Thoracic aorta (tissue), 2 donors: ENCODE measurements around the gene CAMK1D. TPM values are rescaled to one million over a fixed set of nuclear protein-coding genes. Genes with fewer than 3 reads are reported as not detected.
"Not testable (repeated sequence)": the region's sequence is repeated elsewhere in the genome, so short reads cannot be mapped to it uniquely, and the experiment has no call there.

ENCODE experiments used
- ATAC-seq: fragments of 150-250 bp; one replicate; pipeline ENCODE4 v1.8.0; 2017; ENCODE audit warnings: low read depth; ENCODE audit not compliant: insufficient number of reproducible peaks, low FRiP score
- DNase-seq: peaks from one replicate; pipeline ENCODE4 v3.0.0-alpha.2; 2020; ENCODE audit warnings: low spot score
- H3K27ac ChIP-seq, 2 donors: fragments of 200-600 bp; sonication (generic); 1 replicate in 1 of 2; 2 replicates in 1 of 2; pipeline ENCODE4 v1.5.1; 2016; ENCODE audit warnings: mild to moderate bottlenecking in 2 of 2, moderate library complexity in 2 of 2
- H3K27me3 ChIP-seq: fragments of 200-600 bp; sonication (generic); replicated peaks from 2 replicates; pipeline ENCODE4 v1.6.0; 2016; ENCODE audit warnings: mild to moderate bottlenecking; ENCODE audit not compliant: insufficient read depth
- H3K36me3 ChIP-seq: fragments of 200-600 bp; sonication (generic); one replicate; pipeline ENCODE4 v1.5.1; 2016
- H3K4me1 ChIP-seq, 2 donors: fragments of 200-600 bp; sonication (generic); 1 replicate in 1 of 2; 2 replicates in 1 of 2; pipeline versions ENCODE4 v1.5.1 to v1.6.0; 2016; ENCODE audit warnings: low read depth in 2 of 2, mild to moderate bottlenecking in 1 of 2; ENCODE audit not compliant: control insufficient read depth in 1 of 2
- H3K4me3 ChIP-seq: fragments of 200-600 bp; sonication (generic); 2 replicates; pipeline ENCODE4 v1.5.1; 2016; ENCODE audit warnings: mild to moderate bottlenecking
- H3K9me3 ChIP-seq: fragments of 200-600 bp; sonication (generic); 2 replicates; pipeline ENCODE4 v1.5.1; 2016
- total RNA-seq, 2 donors: library from RNA; depleted of rRNA; stranded (reverse); fragments of >200 nt; gene quantifications; one replicate each; pipeline versions ENCODE4 v1.1.0 to v1.2.3, GENCODE V29; 2016
- TF ChIP-seq, protein P1 (sequence below): fragments of 200-600 bp; sonication (generic); IDR thresholded peaks from one replicate; pipeline ENCODE4 v1.5.1; 2019; ENCODE audit warnings: antibody characterized with exemption

Gene CAMK1D
- total RNA-seq, 2 donors from 2014 or later, result 8.7 to 11.2 TPM

DNA sequence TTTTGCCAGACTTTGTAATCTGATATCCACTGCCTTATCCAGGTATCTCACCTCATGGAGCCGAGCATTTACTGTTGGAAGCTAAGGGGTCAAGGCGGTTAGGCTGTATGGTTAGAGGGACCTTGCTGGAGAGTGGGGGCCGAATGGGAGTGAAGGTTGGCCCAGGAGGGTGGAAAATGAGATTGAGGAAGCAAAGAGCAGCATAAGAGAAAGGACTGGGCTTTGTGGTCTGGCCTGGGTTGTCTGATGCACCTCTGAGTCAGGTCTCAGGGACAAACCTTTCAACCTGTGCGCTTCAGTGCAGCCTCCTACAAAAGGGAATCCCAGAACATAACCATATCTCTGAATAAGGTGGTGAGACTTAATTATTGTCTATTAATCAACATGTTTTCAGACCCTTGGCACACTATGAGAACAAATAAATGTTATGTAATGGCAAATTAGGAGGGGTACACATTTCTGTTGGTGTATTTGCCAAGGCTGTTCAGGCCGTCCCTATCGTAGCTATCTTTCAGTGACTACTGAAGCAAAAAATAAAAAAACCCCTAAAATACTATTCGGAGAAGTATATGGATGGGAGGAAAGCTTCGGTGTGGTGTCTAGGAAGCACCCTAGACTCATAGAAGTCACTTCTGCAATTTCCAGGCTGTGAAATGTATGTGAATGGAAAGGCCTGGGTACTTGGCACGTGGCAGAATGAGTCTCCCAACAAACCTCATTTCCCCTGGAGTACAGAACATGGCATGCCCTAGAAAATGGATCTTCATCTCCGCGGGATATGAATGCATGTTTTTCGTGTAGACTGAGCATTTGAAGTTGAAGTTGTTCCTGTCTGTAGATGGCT is 4.3 kb downstream of the CAMK1D start:
- no peak overlapping the region for H3K4me3 ChIP-seq
- TF ChIP-seq, protein P1, sequence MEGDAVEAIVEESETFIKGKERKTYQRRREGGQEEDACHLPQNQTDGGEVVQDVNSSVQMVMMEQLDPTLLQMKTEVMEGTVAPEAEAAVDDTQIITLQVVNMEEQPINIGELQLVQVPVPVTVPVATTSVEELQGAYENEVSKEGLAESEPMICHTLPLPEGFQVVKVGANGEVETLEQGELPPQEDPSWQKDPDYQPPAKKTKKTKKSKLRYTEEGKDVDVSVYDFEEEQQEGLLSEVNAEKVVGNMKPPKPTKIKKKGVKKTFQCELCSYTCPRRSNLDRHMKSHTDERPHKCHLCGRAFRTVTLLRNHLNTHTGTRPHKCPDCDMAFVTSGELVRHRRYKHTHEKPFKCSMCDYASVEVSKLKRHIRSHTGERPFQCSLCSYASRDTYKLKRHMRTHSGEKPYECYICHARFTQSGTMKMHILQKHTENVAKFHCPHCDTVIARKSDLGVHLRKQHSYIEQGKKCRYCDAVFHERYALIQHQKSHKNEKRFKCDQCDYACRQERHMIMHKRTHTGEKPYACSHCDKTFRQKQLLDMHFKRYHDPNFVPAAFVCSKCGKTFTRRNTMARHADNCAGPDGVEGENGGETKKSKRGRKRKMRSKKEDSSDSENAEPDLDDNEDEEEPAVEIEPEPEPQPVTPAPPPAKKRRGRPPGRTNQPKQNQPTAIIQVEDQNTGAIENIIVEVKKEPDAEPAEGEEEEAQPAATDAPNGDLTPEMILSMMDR, result no peak
- H3K27me3 ChIP-seq, result no peaks in the 10 kb centered on the region
- ATAC-seq (no peak), DNase-seq (no peak)
- H3K36me3 ChIP-seq, result no peaks in the 10 kb centered on the region
- H3K4me1 ChIP-seq, result peaks cover 3 to 9% of the 10 kb centered on the region in 2 donors
- no peaks in the 10 kb centered on the region for H3K9me3 ChIP-seq
- H3K27ac ChIP-seq, result no peak overlapping the region

DNA sequence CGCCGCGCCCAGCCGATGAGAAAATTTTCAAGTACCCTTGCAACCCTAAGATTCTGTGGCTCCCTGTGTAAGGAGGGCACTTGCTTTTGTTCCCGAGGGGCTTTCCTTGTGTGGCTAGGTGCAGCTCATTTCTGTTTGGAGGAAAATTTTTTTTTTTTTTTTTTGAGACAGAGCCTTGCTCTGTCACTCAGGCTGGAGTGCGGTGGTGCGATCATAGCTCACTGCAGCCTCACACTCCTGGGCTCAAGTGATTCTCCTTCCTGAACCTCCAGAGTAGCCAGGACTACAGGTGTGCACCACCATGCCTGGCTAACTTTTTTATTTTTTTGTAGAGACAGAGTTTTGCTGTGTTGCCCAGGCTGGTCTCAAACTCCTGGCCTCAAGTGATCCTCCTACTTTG is 5.3 kb downstream of the CAMK1D start:
- not testable (repeated sequence) for ATAC-seq, H3K4me1 ChIP-seq, DNase-seq, H3K4me3 ChIP-seq, H3K27ac ChIP-seq, H3K36me3 ChIP-seq, H3K27me3 ChIP-seq, H3K9me3 ChIP-seq

DNA sequence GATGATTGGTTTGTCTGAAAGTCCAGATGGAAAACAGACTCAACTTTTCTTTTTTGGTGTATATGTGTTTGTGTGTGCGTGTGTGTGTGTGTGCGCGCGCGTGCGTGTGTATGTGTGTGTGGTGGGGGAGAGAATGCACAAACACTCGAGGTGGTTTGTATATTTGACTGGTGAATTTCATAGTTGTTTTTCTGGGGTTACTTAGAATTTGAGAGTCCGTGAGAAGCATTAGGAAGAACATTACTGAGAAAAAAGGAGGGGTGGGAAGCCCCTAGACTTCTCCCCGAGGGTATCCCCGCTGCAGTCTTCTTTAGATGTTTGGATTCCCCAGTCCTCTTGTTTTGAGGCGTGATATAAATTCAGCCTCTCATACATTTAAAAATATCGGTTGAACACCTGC is 6.0 kb downstream of the CAMK1D start:
- no peak overlapping the region for H3K4me3 ChIP-seq
- no peaks in the 10 kb centered on the region for H3K27me3 ChIP-seq
- H3K36me3 ChIP-seq, result no peaks in the 10 kb centered on the region
- H3K4me1 ChIP-seq, result peaks cover 7 to 8% of the 10 kb centered on the region in 2 donors
- ATAC-seq (no peak), DNase-seq (no peak)
- TF ChIP-seq, protein P1, result no peak
- no peaks in the 10 kb centered on the region for H3K9me3 ChIP-seq
- H3K27ac ChIP-seq, result no peak overlapping the region

DNA sequence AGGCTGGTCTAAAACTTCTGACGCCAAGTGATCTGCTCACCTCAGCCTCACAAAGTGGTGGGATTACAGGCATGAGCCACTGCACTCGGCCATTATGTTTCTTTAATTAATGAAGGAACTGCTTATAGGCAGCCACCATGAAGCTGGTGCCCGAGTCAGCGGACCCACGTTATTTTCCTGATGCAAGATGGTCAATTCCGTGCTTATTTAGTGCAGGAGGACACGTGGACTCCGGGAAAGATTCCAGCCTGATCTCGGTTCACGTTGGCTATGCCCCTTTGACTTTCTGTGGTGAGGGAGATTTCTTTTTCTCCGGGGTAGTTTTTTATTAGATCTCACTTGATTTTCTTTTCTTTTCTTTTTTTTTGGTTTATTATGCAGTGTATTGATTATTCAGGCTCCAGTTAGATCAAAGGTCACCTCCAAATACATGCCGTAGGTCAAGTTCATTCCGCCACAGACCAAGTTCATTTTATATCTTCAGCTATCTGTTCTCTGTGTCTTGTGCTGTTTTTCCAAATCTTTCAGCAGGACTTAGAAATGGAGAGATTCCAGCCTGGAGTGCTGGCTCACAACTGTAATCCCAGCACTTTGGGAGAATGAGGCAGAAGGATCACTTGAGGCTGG is 8.3 kb downstream of the CAMK1D start:
- ATAC-seq, result no peak
- H3K4me3 ChIP-seq, result no peak overlapping the region
- DNase-seq, result no peak
- H3K27ac ChIP-seq, result no peak overlapping the region
- no peaks in the 10 kb centered on the region for H3K27me3 ChIP-seq
- H3K9me3 ChIP-seq, result no peaks in the 10 kb centered on the region
- TF ChIP-seq, protein P1, result no peak
- peaks cover 0 to 4% of the 10 kb centered on the region in 2 donors for H3K4me1 ChIP-seq
- no peaks in the 10 kb centered on the region for H3K36me3 ChIP-seq

DNA sequence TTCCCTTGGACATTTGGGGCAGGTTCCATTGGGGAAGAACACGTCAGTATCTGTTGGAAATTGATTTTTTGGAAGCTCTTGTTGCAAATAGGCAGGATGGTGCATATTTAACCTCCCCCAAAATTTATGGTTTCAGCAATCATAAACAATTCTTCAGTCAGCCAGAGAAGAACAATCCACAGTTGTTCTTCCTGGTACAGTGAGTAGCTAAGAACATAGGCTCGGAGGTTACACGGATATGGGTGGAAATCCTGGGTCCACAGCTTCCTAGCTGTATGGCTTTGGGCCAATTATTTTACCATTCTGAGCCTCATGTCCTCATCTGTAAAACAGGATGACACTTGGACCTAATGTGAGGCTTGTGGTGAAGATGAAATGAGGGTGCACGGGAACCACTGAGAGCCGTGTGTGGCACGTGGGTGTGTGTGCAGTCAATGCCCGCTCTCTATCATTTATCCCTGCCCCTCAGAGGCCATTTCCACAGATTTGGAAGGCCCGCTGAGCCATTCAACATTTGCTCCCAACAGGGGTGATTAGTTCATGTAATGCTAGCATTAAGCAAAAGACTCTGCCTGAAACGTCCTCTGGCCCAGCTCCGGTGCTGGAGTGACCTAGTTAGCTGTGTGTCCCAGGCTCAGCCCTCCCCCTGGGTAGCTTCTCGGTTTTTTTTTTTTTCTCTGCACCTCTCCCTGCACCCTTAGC is 9.7 kb downstream of the CAMK1D start:
- Histone ChIP-seq H3K27me3 (no peaks in the 10 kb centered on the region), H3K27ac (no peak overlapping the region), H3K9me3 (no peaks in the 10 kb centered on the region), H3K36me3 (no peaks in the 10 kb centered on the region), H3K4me3 (no peak overlapping the region), H3K4me1 (peaks cover 0 to 4% of the 10 kb centered on the region in 2 donors)
- no peak for ATAC-seq
- TF ChIP-seq, protein P1, result no peak
- no peak for DNase-seq
